Smooth muscle cell (in vitro differentiated cells): ENCODE data around the gene FYCO1. TPM values are rescaled to one million over a fixed set of nuclear protein-coding genes. Genes with fewer than 3 reads are reported as not detected.

Experiments used
- DNase-seq: peaks from one replicate; lab custom pipeline; 2025; ENCODE audit not compliant: unreplicated experiment; lab: John Stamatoyannopoulos, UW
- H2AFZ ChIP-seq: fragments of 200-600 bp; sonication (generic); 2 replicates; pipeline ENCODE4 v1.6.0; 2016; ENCODE audit warnings: antibody characterized with exemption, low read depth, mild to moderate bottlenecking
- H3F3A ChIP-seq: fragments of 200-600 bp; sonication (generic); 2 replicates; pipeline ENCODE4 v1.6.0; 2017; ENCODE audit warnings: antibody characterized with exemption, low read depth
- H3K27ac ChIP-seq: fragments of 200-600 bp; sonication (generic); 2 replicates; pipeline ENCODE4 v1.5.1; 2016; ENCODE audit warnings: low read depth, mild to moderate bottlenecking
- H3K27me3 ChIP-seq: fragments of 200-600 bp; sonication (generic); 2 replicates; pipeline ENCODE4 v1.6.1; 2016; ENCODE audit warnings: low read depth, mild to moderate bottlenecking
- H3K36me3 ChIP-seq: fragments of 200-600 bp; sonication (generic); 2 replicates; pipeline ENCODE4 v1.5.1; 2016; ENCODE audit warnings: low read depth
- H3K4me1 ChIP-seq: fragments of 200-600 bp; sonication (generic); 2 replicates; pipeline ENCODE4 v1.5.1; 2016; ENCODE audit warnings: low read depth
- H3K4me2 ChIP-seq: fragments of 200-600 bp; sonication (generic); 2 replicates; pipeline ENCODE4 v1.6.0; 2016; ENCODE audit warnings: mild to moderate bottlenecking
- H3K4me3 ChIP-seq: fragments of 200-600 bp; sonication (generic); 2 replicates; pipeline ENCODE4 v1.5.1; 2016; ENCODE audit warnings: mild to moderate bottlenecking
- H3K79me2 ChIP-seq: fragments of 200-600 bp; sonication (generic); 2 replicates; pipeline ENCODE4 v1.6.0; 2016; ENCODE audit warnings: low read depth, mild to moderate bottlenecking
- H3K9ac ChIP-seq: fragments of 200-600 bp; sonication (generic); 2 replicates; pipeline ENCODE4 v1.6.0; 2016; ENCODE audit warnings: low read depth
- H3K9me3 ChIP-seq: fragments of 200-600 bp; sonication (generic); replicated peaks from 2 replicates; pipeline ENCODE4 v1.5.1; 2016; ENCODE audit warnings: low read depth
- H4K20me1 ChIP-seq: fragments of 200-600 bp; sonication (generic); 2 replicates; pipeline ENCODE4 v1.6.0; 2016; ENCODE audit warnings: low read depth
- WGBS: methylation state at CpG from one replicate; pipeline ENCODE4 v1.1.7; 2016; ENCODE audit warnings: low lambda C conversion rate; 5-methylcytosine and 5-hydroxymethylcytosine counted together
- polyA plus RNA-seq: library from polyadenylated mRNA; unstranded; fragments of >200 nt; fragmentation: Nextera tagmentation; extraction: Ambion mirVana; gene quantifications from 2 replicates; pipeline ENCODE4 v1.2.1, GENCODE V29; 2016
- total RNA-seq: library from RNA; depleted of rRNA; stranded (reverse); fragments of >200 nt; gene quantifications from 2 replicates; pipeline ENCODE4 v1.2.3, GENCODE V29; 2014
- TF ChIP-seq, protein P1 (sequence below): fragments of 200-600 bp; sonication (generic); IDR thresholded peaks from 2 replicates; pipeline ENCODE4 v1.5.1; 2017; ENCODE audit warnings: borderline replicate concordance, mild to moderate bottlenecking, antibody characterized with exemption; ENCODE audit not compliant: insufficient read depth, poor library complexity, severe bottlenecking

Gene FYCO1
- total and polyA plus RNA-seq, 2 experiments from 2014 or later, result 7.4 to 20.9 TPM

GRCh38 chr3:45885979-45886705 lies 109.5 kb downstream of the FYCO1 start, which contains the start of gene CCR9:
Gene CCR9 (plus strand): TSS chr3:45886543. CDS start chr3:45894934, 8,391 bp downstream.
- DNase-seq, result no peak
- no peaks in the 10 kb centered on the region for H3K9me3 ChIP-seq
- TF ChIP-seq, protein P1, sequence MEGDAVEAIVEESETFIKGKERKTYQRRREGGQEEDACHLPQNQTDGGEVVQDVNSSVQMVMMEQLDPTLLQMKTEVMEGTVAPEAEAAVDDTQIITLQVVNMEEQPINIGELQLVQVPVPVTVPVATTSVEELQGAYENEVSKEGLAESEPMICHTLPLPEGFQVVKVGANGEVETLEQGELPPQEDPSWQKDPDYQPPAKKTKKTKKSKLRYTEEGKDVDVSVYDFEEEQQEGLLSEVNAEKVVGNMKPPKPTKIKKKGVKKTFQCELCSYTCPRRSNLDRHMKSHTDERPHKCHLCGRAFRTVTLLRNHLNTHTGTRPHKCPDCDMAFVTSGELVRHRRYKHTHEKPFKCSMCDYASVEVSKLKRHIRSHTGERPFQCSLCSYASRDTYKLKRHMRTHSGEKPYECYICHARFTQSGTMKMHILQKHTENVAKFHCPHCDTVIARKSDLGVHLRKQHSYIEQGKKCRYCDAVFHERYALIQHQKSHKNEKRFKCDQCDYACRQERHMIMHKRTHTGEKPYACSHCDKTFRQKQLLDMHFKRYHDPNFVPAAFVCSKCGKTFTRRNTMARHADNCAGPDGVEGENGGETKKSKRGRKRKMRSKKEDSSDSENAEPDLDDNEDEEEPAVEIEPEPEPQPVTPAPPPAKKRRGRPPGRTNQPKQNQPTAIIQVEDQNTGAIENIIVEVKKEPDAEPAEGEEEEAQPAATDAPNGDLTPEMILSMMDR, result no peak

GRCh38 chr3:45884368-45885201 lies 111.0 kb downstream of the FYCO1 start:
- H4K20me1 ChIP-seq, result no peaks in the 10 kb centered on the region
- no peaks in the 10 kb centered on the region for H3K4me1 ChIP-seq
- H3K36me3 ChIP-seq, result no peaks in the 10 kb centered on the region
- no peaks in the 10 kb centered on the region for H3K9me3 ChIP-seq
- no peak overlapping the region for H3K4me3 ChIP-seq
- WGBS, result 89% methylated on average over 23 of the region's 23 CpGs
- no peaks in the 10 kb centered on the region for H3K79me2 ChIP-seq
- no peak overlapping the region for H2AFZ ChIP-seq
- DNase-seq, result no peak
- TF ChIP-seq, protein P1, result no peak
- H3K4me2 ChIP-seq, result no peak overlapping the region
- peaks cover 36% of the 10 kb centered on the region for H3K27me3 ChIP-seq
- no peak overlapping the region for H3K9ac ChIP-seq
- H3K27ac ChIP-seq, result no peak overlapping the region
- no peaks in the 10 kb centered on the region for H3F3A ChIP-seq

More at GRCh38 chr3:45885979-45886705, 109.5 kb downstream of the FYCO1 start, which contains the start of gene CCR9:
- Histone ChIP-seq H3K9ac (no peak within 1 kb of the TSS), H3K4me1 (no peaks in the 10 kb centered on the region), H3K79me2 (no peaks in the 10 kb centered on the region), H3K27ac (no peak within 1 kb of the TSS), H3K4me2 (no peak within 1 kb of the TSS), H3K36me3 (no peaks in the 10 kb centered on the region), H3K4me3 (no peak within 1 kb of the TSS), H4K20me1 (no peaks in the 10 kb centered on the region), H2AFZ (no peak within 1 kb of the TSS), H3K27me3 (peaks cover 36% of the 10 kb centered on the region), H3F3A (no peaks in the 10 kb centered on the region)
- 92% methylated on average over 9 of the region's 9 CpGs for WGBS

- H2AFZ ChIP-seq, result no peak overlapping the region
- H4K20me1 ChIP-seq, result no peaks in the 10 kb centered on the region
- 78% methylated on average over 8 of the region's 8 CpGs for WGBS
- no peaks in the 10 kb centered on the region for H3K36me3 ChIP-seq
- H3K27ac ChIP-seq, result no peak overlapping the region
- H3K4me2 ChIP-seq, result no peak overlapping the region
- TF ChIP-seq, protein P1, result no peak
- peaks cover 40% of the 10 kb centered on the region for H3K27me3 ChIP-seq
- no peak overlapping the region for H3K4me3 ChIP-seq
- no peaks in the 10 kb centered on the region for H3F3A ChIP-seq
- H3K9ac ChIP-seq, result no peak overlapping the region
- DNase-seq, result no peak
- no peaks in the 10 kb centered on the region for H3K4me1 ChIP-seq
- no peaks in the 10 kb centered on the region for H3K9me3 ChIP-seq
- no peaks in the 10 kb centered on the region for H3K79me2 ChIP-seq
Observed at GRCh38 chr3:45881078-45882022, 114.3 kb downstream of the FYCO1 start.
